NT2/D1 (cell line): ENCODE results near the gene CLMN.

Experiments
- SUZ12 ChIP-seq: IDR thresholded peaks from 2 replicates; pipeline ENCODE4 v1.6.1; 2011; ENCODE audit not compliant: insufficient read length, insufficient read depth; ENCODE audit errors: extremely low read depth
- YY1 ChIP-seq: IDR thresholded peaks from 2 replicates; pipeline ENCODE4 v1.6.1; 2011; ENCODE audit not compliant: insufficient read length, insufficient read depth
- ZNF274 ChIP-seq: IDR thresholded peaks from 2 replicates; pipeline ENCODE4 v1.6.1; 2011; ENCODE audit warnings: mild to moderate bottlenecking, low read depth, low read length

GRCh38 chr14:95198320-95198719 lies 121.4 kb downstream of the CLMN start:
- no peak for TF ChIP-seq YY1
- TF ChIP-seq ZNF274 = no peak
- no peak for TF ChIP-seq SUZ12
